Smooth muscle cell (in vitro differentiated cells): Measurements from ENCODE around the gene AEBP2. TPM values are rescaled to one million over a fixed set of nuclear protein-coding genes. Genes with fewer than 3 reads are reported as not detected.

Experiments used
- DNase-seq: peaks from one replicate; lab custom pipeline; 2025; ENCODE audit not compliant: unreplicated experiment; lab: John Stamatoyannopoulos, UW
- H2AFZ ChIP-seq: fragments of 200-600 bp; sonication (generic); 2 replicates; pipeline ENCODE4 v1.6.0; 2016; ENCODE audit warnings: antibody characterized with exemption, low read depth, mild to moderate bottlenecking
- H3F3A ChIP-seq: fragments of 200-600 bp; sonication (generic); 2 replicates; pipeline ENCODE4 v1.6.0; 2017; ENCODE audit warnings: antibody characterized with exemption, low read depth
- H3K27ac ChIP-seq: fragments of 200-600 bp; sonication (generic); 2 replicates; pipeline ENCODE4 v1.5.1; 2016; ENCODE audit warnings: low read depth, mild to moderate bottlenecking
- H3K27me3 ChIP-seq: fragments of 200-600 bp; sonication (generic); 2 replicates; pipeline ENCODE4 v1.6.1; 2016; ENCODE audit warnings: low read depth, mild to moderate bottlenecking
- H3K36me3 ChIP-seq: fragments of 200-600 bp; sonication (generic); 2 replicates; pipeline ENCODE4 v1.5.1; 2016; ENCODE audit warnings: low read depth
- H3K4me1 ChIP-seq: fragments of 200-600 bp; sonication (generic); 2 replicates; pipeline ENCODE4 v1.5.1; 2016; ENCODE audit warnings: low read depth
- H3K4me2 ChIP-seq: fragments of 200-600 bp; sonication (generic); 2 replicates; pipeline ENCODE4 v1.6.0; 2016; ENCODE audit warnings: mild to moderate bottlenecking
- H3K4me3 ChIP-seq: fragments of 200-600 bp; sonication (generic); 2 replicates; pipeline ENCODE4 v1.5.1; 2016; ENCODE audit warnings: mild to moderate bottlenecking
- H3K79me2 ChIP-seq: fragments of 200-600 bp; sonication (generic); 2 replicates; pipeline ENCODE4 v1.6.0; 2016; ENCODE audit warnings: low read depth, mild to moderate bottlenecking
- H3K9ac ChIP-seq: fragments of 200-600 bp; sonication (generic); 2 replicates; pipeline ENCODE4 v1.6.0; 2016; ENCODE audit warnings: low read depth
- H3K9me3 ChIP-seq: fragments of 200-600 bp; sonication (generic); replicated peaks from 2 replicates; pipeline ENCODE4 v1.5.1; 2016; ENCODE audit warnings: low read depth
- H4K20me1 ChIP-seq: fragments of 200-600 bp; sonication (generic); 2 replicates; pipeline ENCODE4 v1.6.0; 2016; ENCODE audit warnings: low read depth
- CTCF ChIP-seq: fragments of 200-600 bp; sonication (generic); IDR thresholded peaks from 2 replicates; pipeline ENCODE4 v1.5.1; 2017; ENCODE audit warnings: borderline replicate concordance, mild to moderate bottlenecking, antibody characterized with exemption; ENCODE audit not compliant: insufficient read depth, poor library complexity, severe bottlenecking
- WGBS: methylation state at CpG from one replicate; pipeline ENCODE4 v1.1.7; 2016; ENCODE audit warnings: low lambda C conversion rate; 5-methylcytosine and 5-hydroxymethylcytosine counted together
- polyA plus RNA-seq: library from polyadenylated mRNA; unstranded; fragments of >200 nt; fragmentation: Nextera tagmentation; extraction: Ambion mirVana; gene quantifications from 2 replicates; pipeline ENCODE4 v1.2.1, GENCODE V29; 2016
- total RNA-seq: library from RNA; depleted of rRNA; stranded (reverse); fragments of >200 nt; gene quantifications from 2 replicates; pipeline ENCODE4 v1.2.3, GENCODE V29; 2014

Gene AEBP2
- total and polyA plus RNA-seq, 2 experiments from 2014 or later, result 7.6 to 24.5 TPM

- TF ChIP-seq CTCF, result no peak
- Histone ChIP-seq H3K79me2 (peaks cover 33% of the 10 kb centered on the region), H3K36me3 (no peaks in the 10 kb centered on the region), H3F3A (peaks cover 6% of the 10 kb centered on the region), H4K20me1 (peaks cover 27% of the 10 kb centered on the region), H3K27ac (no peak overlapping the region), H3K9ac (no peak overlapping the region), H3K4me1 (peaks cover 17% of the 10 kb centered on the region), H3K4me2 (no peak overlapping the region), H3K27me3 (no peaks in the 10 kb centered on the region), H3K4me3 (no peak overlapping the region), H2AFZ (no peak overlapping the region), H3K9me3 (no peaks in the 10 kb centered on the region)
- WGBS, result 56% methylated on average over 3 of the region's 3 CpGs
- DNase-seq, result no peak
Observed at GRCh38 chr12:19437996-19438395, 1.3 kb upstream of the AEBP2 start.

- Histone ChIP-seq H3K9me3 (no peaks in the 10 kb centered on the region), H3K4me2 (peak overlapping the region; percentile 100), H3K79me2 (peaks cover 55% of the 10 kb centered on the region), H3F3A (peaks cover 6% of the 10 kb centered on the region), H3K27ac (peak overlapping the region; percentile 86), H4K20me1 (peaks cover 50% of the 10 kb centered on the region), H3K36me3 (no peaks in the 10 kb centered on the region), H3K9ac (peak overlapping the region; percentile 98), H3K4me1 (peaks cover 29% of the 10 kb centered on the region), H2AFZ (peak overlapping the region; percentile 96), H3K4me3 (peak overlapping the region; percentile 97), H3K27me3 (no peaks in the 10 kb centered on the region)
- peak; percentile 33 for DNase-seq
- no peak for TF ChIP-seq CTCF
- WGBS, result under 1% methylated on average over 42 of the region's 71 CpGs
Observed at GRCh38 chr12:19440019-19440858, 947 bp downstream of the AEBP2 start.

GRCh38 chr12:19440916-19441315 is 1.6 kb downstream of the AEBP2 start:
- DNase-seq, result no peak
- Histone ChIP-seq H3K4me2 (peak overlapping the region; percentile 100), H3K27me3 (no peaks in the 10 kb centered on the region), H4K20me1 (peaks cover 57% of the 10 kb centered on the region), H3K79me2 (peaks cover 61% of the 10 kb centered on the region), H3K9ac (peak overlapping the region; percentile 98), H3K36me3 (no peaks in the 10 kb centered on the region), H3K4me3 (peak overlapping the region; percentile 97), H3F3A (peaks cover 6% of the 10 kb centered on the region), H2AFZ (peak overlapping the region; percentile 84), H3K27ac (peak overlapping the region; percentile 86), H3K9me3 (no peaks in the 10 kb centered on the region), H3K4me1 (peaks cover 29% of the 10 kb centered on the region)
- no peak for TF ChIP-seq CTCF
- WGBS, result 2% methylated on average over 8 of the region's 8 CpGs
